DMS153 treated with DMSO at 0.1 percent for 48 hours (cell line): Measurements from ENCODE around the gene COL5A1.
"Not testable (repeated sequence)": the region's sequence is repeated elsewhere in the genome, so short reads cannot be mapped to it uniquely, and the experiment has no call there.

ENCODE experiments used
- DNase-seq: peaks from one replicate; lab custom pipeline; 2025; ENCODE audit not compliant: unreplicated experiment; lab: John Stamatoyannopoulos, UW

The COL5A1 gene

GRCh38 chr9:134847752-134848432 lies 206.3 kb downstream of the COL5A1 start:
- no peak for DNase-seq

GRCh38 chr9:134848504-134848903 lies 206.9 kb downstream of the COL5A1 start:
- DNase-seq, result no peak

- no peak for DNase-seq
Measured at GRCh38 chr9:134850611-134851010, 209.0 kb downstream of the COL5A1 start.

GRCh38 chr9:134851020-134851419 lies 209.4 kb downstream of the COL5A1 start:
- DNase-seq, result no peak

DNA sequence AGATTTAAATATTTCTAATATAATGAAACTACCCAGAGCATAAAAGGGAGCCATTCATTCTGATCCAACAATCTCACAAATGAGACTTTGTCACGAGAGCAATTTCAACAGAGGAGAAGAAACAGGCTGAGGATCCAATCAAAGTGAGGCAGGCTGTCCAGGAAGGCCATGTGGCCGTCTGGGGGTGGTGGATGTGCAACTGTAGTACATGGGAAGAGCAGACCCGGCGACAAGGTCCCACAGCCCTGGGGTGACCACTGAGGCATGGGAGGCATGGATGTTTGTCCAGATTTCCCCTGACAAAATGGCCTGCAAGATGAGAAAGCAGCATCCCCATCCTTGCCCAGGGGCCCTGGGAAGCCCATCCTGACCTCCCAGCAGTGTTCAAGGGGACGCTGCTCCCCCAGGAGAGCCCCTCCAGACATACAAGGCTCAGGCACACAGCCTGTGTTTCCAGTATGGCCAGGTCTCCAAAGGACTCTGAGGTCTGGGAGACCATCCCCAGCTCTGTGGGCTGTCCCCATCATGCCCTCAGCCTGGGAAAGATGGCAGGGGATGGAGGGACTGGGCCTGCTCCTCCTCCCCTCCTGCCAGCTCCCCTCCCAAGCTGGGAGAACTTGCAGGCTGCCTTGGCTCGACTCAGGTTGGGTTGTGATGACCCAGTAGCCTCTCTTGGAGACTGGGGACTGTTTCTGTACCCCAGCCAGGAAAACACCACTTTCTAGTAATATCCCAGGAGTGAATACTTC lies 211.5 kb downstream of the COL5A1 start:
- no peak for DNase-seq

GRCh38 chr9:134853893-134854292 lies 212.3 kb downstream of the COL5A1 start:
- no peak for DNase-seq

DNA sequence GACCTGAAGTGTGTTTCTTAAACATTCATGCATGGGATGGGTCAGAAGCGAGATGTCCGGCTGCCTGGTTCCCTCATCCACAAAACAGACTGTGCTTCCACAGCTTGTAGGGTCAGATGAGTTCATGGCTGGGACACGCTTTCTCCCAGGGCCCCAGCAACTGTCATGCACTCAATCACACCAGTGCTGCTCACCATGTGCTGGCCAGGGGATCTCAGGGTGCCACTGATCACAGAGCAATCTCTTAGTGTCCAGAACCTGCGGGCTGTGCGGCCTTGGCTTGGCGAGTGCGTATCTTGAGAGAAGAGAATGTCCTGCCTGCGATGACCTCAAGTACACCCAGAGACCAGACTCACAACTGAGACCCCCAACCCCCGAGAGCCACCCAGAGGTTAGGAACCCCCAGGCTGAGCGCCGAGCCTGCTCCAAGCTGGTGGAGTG lies 213.0 kb downstream of the COL5A1 start:
- no peak for DNase-seq

- DNase-seq, result no peak
Measured at GRCh38 chr9:134855231-134855899, 213.8 kb downstream of the COL5A1 start.

- DNase-seq, result no peak
Measured at GRCh38 chr9:134855900-134856377, 214.3 kb downstream of the COL5A1 start.

DNA sequence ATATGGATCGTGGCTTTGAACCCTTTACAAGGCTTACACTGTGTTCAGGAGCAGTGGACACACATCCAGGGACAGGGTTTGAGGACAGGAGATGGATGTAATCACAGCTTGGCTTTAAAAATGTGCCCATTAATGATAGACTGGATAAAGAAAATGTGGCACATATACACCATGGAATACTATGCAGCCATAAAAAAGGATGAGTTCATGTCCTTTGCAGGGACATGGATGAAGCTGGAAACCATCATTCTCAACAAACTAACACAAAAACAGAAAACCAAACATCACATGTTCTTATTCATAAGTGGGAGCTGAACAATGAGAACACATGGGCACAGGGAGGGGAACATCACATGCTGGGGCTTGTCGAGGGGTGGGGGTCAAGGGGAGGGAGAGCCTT lies 215.8 kb downstream of the COL5A1 start:
- not testable (repeated sequence) for DNase-seq

DNA sequence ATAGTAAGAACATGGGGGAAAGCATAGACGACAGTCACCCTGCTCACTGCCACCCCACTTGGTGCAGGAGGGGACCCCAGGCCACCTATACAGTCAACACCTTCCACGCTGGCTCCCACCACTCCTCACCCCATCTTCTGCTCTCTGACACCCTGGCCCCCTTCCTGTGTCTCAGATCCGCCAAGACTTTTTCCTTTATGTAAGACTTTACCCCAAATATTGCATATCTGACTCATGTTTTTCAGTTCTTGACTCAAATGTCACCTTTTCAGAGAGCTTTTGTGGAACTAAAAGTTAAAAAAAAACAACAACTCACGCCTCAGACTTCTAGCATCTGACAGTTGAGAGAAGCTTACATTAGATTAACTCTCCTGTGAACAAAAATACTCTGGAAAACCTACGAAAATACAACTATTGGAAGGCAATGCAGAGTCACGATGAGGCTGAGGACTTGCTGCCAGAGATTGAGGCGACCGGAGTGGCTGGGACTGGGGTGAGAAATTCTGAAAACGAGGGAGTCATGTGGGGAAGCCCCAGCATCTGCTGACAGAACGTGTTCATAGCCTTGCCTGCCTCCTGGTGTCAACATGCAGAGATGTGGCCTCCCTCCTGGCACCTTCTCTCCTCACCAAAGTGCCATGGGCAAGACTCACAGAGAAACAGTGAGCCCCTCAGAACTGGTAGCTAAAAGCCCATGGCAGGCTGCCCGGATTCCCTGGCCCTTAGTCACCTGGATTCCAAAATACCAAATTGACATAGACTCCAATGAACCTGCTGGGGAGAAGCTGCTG lies 216.6 kb downstream of the COL5A1 start:
- no peak for DNase-seq

DNA sequence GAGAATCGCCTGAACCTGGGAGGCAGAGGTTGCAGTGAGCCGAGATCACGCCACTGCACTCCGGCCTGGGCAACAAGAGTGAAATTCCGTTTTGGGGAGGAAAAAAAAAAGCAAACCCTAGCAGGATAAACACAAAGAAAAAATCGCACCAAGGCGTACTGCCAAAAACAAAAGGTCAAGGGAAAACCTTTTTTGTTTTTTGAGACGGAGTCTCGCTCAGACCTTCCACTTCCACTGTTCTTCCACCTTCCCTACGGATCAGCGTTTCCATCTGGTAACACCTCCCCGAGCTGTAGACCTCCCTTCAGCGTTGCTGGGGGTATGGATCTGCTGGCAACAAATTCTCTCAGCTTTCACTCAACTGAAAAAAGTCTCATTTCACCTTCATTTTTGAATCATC lies 218.9 kb downstream of the COL5A1 start:
- no peak for DNase-seq

GRCh38 chr9:134861595-134862334 lies 220.2 kb downstream of the COL5A1 start:
- DNase-seq, result no peak

GRCh38 chr9:134863306-134863902 lies 221.8 kb downstream of the COL5A1 start:
- DNase-seq, result no peak

GRCh38 chr9:134863941-134864820 lies 222.6 kb downstream of the COL5A1 start:
- DNase-seq, result no peak

- no peak for DNase-seq
Measured at GRCh38 chr9:134864821-134865190, 223.2 kb downstream of the COL5A1 start.

- DNase-seq, result no peak
Measured at GRCh38 chr9:134867917-134868750, 226.5 kb downstream of the COL5A1 start.
